PFSK-1 (cell line): ENCODE measurements around the gene PNPLA8.

Source experiments
- FOXP2 ChIP-seq: optimal IDR thresholded peaks from 2 replicates; pipeline ENCODE3; 2011; ENCODE audit warnings: borderline replicate concordance, control low read depth, inconsistent platforms; ENCODE audit not compliant: insufficient read depth; ENCODE audit errors: extremely low read length, extremely low read depth
- POLR2AphosphoS5 ChIP-seq: IDR thresholded peaks from 2 replicates; pipeline ENCODE4 v1.6.1; 2012; ENCODE audit warnings: low read depth, mild to moderate bottlenecking, control low read depth, low read length, moderate library complexity
- REST ChIP-seq, 2 experiments: IDR thresholded peaks; 2 replicates each; pipeline versions ENCODE4 v1.6.1 to v1.8.0; 2011 to 2012; ENCODE audit warnings: low read depth in 2 of 2, low read length in 2 of 2, control low read depth in 1 of 2, inconsistent platforms in 1 of 2, mild to moderate bottlenecking in 1 of 2, moderate library complexity in 1 of 2; ENCODE audit not compliant: insufficient read depth in 1 of 2
- SIN3A ChIP-seq: IDR thresholded peaks from 2 replicates; pipeline ENCODE4 v1.6.1; 2012; ENCODE audit warnings: mild to moderate bottlenecking, low read length, moderate library complexity, borderline replicate concordance; ENCODE audit not compliant: insufficient read depth
- TAF1 ChIP-seq: IDR thresholded peaks from 2 replicates; pipeline ENCODE4 v1.6.1; 2012; ENCODE audit warnings: low read length, control low read depth, borderline replicate concordance; ENCODE audit not compliant: insufficient read depth

The PNPLA8 gene

GRCh38 chr7:108430664-108431063 lies 95.3 kb downstream of the PNPLA8 start:
- TF ChIP-seq TAF1: no peak
- no peak for TF ChIP-seq POLR2AphosphoS5
- no peak for TF ChIP-seq FOXP2

- TF ChIP-seq SIN3A (no peak), TAF1 (no peak), POLR2AphosphoS5 (no peak), FOXP2 (no peak), REST (IDR thresholded peaks at IDR 0.05; ENCODE audit: insufficient read depth in 1 of 2, low read depth in 2 of 2, low read length in 2 of 2) (no peak)
Observed at GRCh38 chr7:108427766-108428165, 98.2 kb downstream of the PNPLA8 start.

- TF ChIP-seq REST (IDR thresholded peaks at IDR 0.05; ENCODE audit: insufficient read depth in 1 of 2, low read depth in 2 of 2, low read length in 2 of 2) (no peak), SIN3A (no peak), FOXP2 (no peak), TAF1 (no peak), POLR2AphosphoS5 (no peak)
Observed at GRCh38 chr7:108425714-108426275, 100.1 kb downstream of the PNPLA8 start.

GRCh38 chr7:108424013-108424412 lies 101.9 kb downstream of the PNPLA8 start:
- TF ChIP-seq REST (IDR thresholded peaks at IDR 0.05; ENCODE audit: insufficient read depth in 1 of 2, low read depth in 2 of 2, low read length in 2 of 2) (no peak), TAF1 (no peak), SIN3A (no peak), FOXP2 (no peak), POLR2AphosphoS5 (no peak)

- TF ChIP-seq SIN3A: no peak
- TF ChIP-seq POLR2AphosphoS5: no peak
- no peak for TF ChIP-seq FOXP2
Observed at GRCh38 chr7:108423089-108423989, 102.6 kb downstream of the PNPLA8 start.

GRCh38 chr7:108421720-108422331 lies 104.1 kb downstream of the PNPLA8 start:
- no peak for TF ChIP-seq FOXP2
- TF ChIP-seq SIN3A: no peak
- no peak for TF ChIP-seq REST (IDR thresholded peaks at IDR 0.05; ENCODE audit: insufficient read depth in 1 of 2, low read depth in 2 of 2, low read length in 2 of 2)
- no peak for TF ChIP-seq TAF1
- TF ChIP-seq POLR2AphosphoS5: no peak
